GM21360 (cell line): ENCODE data around the gene PLEKHA6.

Experiments used
- ATAC-seq: cut with Tn5 transposase; IDR thresholded peaks from one replicate; pipeline ENCODE4 v1.9.1; 2021; ENCODE audit warnings: mild to moderate bottlenecking, moderate library complexity; ENCODE audit not compliant: unreplicated experiment

The PLEKHA6 gene

DNA sequence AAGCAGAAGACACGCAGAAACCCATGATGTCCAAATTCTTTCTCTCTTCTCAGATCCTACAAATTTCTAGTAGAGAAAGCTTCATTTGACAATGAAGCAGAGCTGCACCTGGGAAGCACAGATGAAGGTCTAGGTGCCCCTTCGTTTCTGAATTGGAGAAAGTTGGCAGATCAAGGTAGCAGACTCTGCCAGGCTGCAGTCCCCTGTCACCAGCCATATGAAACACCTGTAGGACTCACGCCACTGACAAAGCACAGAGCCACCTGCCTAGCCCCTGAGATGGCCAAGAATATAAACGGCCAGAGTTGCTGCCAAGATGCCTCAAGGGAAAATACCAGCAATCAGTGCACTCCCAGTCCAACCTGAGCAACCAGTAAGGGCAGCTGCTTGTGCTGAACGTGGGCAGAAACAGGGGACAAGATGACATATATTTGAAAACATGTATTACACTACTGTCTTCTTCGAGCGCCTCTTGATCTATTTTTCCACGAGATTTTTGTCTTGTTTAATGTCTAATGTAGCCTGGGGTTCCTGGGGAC is 20.6 kb upstream of the PLEKHA6 start:
- ATAC-seq = no peak

DNA sequence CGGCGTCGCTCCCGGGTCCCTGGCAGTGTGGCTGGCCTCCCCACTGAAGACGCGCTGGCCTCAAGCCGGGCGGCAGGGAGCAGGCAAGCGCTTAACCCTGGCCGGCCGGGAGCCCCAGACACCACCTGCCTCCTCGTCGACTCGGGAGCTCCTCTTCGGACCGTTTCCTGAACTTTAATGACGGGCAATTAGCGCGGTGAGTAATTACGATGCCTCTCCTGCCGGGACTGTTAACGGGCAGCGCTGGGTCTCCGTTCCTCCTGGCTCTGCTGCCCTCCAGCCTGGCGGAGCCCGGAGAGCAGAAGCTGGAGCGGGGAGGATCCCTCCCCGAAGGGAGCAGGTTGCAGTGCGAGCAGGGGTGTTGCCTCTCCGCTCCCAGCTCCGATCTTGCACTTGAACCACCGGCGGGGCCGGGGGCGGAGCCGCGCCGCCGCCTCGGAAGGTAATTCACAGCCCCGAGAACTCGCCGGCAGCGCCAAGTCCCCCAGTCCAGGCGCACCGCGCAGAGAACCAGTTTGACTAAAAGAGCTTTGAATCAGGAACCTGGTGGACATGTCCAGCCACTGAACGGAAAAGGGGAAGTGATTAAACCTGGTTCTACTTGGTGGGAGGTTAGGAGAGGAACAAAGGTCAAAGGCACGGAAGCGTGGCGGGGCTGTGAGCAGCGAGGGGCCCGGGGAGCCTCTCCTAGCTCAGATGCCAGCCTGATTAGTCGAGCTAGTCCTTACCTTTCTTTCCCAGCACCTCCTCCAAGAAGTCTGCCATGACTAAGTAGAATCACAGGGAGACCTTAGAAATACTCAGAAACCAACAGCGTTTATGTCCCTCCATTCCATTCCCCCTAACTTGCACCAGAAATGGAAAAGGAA is 18.3 kb upstream of the PLEKHA6 start:
- no peak for ATAC-seq

DNA sequence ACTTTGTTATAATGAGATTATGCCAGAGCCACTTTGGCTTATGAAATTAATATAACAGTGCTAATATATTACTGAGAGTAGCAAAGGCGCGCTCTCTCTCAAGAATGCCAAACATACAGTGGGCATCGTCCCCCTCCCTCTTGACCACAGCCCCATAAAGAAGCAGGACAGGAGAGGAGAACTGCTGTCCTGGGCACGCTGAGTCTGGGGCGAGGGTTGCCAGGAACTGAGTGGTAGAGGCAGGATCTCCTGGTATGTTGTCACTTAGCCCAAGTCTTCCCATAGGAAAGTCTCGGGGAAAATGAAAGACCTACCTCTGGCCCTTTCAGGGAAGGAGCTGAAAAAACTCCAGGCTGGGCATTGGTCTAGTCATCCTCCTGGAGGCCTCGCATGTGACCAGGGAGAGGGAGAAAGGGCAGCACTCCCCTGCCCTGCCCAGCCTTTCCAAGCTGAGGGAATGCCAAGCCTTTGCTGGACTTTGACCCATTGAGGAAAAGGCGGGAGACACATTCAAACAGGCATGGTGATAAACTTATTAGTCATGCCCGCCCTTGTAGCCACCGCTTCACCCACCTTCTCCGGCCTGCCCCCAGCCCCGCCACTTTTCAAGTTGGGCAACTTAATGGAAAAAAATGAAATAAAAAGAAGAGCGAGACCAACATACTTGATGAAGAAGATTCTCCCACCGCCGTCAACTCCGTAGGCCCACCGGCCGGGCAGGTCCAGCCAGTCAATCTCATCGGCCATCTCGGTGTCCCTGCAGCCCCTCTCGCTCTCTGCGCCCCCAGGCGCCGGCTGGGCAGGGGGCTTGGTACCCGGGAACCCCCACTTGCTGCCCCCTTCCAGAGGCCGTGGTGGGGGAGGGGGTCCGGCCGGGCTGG is 17.4 kb upstream of the PLEKHA6 start:
- no peak for ATAC-seq

DNA sequence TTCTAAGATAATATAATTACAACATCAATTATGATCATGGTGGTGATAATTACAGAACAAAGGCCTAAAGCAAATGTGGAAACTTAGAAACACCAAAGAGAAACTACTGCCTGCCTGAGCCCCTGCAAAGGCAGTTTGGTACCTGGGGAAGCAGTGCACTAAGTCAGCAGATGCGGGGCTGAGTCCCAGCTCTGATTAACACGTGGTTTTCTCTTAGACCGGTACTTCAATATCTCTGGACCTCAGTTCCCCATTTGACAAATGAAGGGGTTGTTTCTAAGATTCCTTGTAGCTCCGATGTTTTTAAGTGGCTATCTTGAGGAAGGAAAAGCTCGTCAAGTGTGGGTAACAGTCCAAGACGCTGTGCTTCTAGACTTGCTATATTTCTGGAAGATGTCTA is 16.7 kb upstream of the PLEKHA6 start:
- ATAC-seq = no peak

DNA sequence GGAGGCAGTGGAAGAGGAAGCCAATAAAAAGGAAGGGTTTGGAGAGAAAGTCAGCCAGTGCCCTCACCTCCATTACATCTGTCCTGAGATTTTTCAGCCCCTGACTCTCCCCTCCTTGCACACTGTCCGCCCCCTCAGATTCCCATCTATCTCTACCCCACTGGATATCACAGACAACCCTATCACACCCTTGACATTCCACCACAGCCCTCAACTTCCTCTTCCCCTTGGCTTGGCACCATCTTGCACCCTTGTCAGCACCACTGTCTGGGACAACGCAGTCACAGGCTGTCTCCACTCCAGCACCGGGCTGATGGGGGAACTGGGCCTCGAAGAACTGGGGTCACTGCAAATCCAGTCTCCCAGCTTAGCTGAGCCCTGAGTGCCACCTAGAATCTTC is 14.2 kb upstream of the PLEKHA6 start:
- no peak for ATAC-seq

DNA sequence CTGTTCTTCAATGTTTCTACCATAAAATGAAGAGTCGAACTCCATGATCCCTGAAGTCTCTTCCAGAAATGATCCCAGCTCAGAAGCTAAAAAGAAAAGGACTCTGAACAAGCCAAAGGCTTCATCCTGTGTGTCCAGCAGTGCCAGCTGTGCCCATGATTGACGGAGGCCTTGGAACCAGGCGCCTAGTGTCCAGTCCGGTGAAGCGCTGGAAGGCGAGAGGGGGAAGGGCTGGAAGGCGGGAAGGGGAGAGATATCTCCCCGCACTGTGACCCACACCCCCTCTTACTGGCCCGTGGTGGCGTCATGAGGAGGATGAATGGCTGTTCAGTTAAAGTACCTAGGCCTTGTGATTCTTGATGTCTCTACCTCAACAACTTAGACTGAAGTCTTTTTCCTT is 10.4 kb upstream of the PLEKHA6 start:
- no peak for ATAC-seq

DNA sequence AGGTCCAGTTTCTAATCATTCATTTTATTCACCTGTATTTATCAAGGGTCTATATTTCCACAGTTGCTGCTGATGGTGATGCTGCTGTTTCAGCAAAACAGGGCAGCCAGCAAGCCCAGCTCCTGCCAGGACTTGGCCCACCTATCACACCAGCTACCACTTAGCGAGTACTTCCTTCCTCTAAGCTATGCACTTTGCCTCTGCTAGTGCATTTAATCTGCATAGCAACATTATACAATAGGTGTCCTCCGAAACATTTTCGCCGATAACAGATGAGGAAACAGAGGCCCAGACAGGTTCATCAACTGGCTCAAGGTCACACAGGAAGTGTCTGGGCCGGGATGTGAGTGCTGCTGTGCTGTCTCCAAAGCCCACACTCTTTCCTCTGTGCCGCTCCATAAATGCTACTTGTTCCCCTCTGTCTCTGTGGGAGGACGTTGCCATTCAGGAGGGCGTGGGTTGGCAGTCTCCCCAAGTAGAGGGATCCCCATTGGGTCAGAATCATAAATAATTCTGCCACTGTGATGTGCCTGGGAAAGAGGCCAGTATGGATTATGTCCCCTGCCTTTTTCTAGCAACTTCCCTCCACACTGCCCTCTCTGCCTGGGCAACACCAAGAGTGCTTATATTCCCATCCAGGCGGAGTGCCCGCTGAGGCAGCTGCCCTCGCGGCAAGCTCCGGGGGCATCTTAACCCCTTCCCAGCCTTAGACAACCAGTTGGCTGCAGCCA is 9.4 kb upstream of the PLEKHA6 start:
- ATAC-seq = no peak

DNA sequence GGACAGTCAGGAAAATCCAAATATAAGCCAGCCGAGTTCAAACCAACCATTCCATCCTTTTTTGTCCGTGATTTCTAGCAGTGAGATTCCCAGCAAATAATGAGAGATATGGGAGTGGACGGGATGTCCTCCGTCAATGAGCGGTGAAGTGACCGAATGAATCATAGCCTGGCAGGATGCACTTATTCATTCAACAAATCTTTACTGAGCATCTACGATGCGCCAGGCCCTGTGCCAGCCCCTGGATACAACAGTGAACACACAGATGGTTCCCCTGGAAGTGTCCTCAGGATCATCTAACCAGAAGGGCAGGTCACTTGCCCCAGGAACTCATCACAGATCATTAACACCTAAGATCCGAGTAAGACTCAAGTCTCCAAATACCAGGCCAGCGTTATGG is 8.2 kb upstream of the PLEKHA6 start:
- no peak for ATAC-seq

DNA sequence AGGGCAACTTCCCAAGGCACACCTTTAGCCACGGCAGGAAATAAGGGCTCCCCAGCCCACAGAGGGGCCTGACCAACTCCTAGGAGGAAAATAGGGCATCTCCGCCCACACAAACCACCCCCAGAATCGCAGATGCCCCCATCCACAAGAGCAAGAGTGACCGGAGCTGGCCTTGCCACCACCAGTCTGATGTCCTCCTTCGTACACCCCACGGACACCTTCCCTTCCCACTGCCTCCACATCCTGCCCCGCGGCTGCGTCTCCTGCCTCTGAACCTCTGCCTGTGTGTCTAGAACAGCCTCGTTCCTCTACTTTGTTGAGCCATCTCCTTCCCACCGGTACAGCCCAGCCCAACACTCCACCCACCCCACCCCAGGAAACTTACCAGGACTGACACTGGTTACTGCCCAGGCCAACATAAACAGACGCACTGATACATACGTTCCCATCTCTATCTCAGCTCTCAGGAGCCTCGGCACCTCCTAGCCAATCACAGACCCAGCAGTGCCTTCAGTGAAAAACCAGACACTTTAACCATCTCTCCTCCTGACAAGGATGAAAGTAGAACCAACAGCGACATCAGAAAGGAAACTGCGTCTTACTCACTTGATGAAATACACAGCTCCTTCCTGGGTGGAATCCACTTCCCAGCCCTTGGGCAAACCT is 7.6 kb upstream of the PLEKHA6 start:
- ATAC-seq = no peak

DNA sequence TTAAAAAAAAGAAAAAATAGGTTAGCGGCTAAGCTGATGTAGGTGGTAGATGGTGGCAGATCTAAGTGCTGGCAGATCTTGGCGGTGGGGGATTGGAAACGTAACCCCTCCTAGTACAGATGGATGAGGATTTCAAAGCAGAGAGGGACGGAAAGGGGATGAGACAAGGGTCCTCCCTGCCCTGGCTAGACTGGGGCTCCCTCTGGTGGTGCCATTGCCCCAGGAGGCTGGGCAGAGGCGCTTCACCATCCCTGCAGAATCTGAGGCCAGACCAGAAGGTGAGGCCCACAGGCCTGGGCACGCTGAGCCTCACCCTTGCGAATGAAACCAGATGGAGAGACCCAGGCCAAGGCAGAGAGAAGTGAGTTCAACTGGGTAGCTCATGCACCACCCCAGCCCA is 7.0 kb upstream of the PLEKHA6 start:
- ATAC-seq = no peak

DNA sequence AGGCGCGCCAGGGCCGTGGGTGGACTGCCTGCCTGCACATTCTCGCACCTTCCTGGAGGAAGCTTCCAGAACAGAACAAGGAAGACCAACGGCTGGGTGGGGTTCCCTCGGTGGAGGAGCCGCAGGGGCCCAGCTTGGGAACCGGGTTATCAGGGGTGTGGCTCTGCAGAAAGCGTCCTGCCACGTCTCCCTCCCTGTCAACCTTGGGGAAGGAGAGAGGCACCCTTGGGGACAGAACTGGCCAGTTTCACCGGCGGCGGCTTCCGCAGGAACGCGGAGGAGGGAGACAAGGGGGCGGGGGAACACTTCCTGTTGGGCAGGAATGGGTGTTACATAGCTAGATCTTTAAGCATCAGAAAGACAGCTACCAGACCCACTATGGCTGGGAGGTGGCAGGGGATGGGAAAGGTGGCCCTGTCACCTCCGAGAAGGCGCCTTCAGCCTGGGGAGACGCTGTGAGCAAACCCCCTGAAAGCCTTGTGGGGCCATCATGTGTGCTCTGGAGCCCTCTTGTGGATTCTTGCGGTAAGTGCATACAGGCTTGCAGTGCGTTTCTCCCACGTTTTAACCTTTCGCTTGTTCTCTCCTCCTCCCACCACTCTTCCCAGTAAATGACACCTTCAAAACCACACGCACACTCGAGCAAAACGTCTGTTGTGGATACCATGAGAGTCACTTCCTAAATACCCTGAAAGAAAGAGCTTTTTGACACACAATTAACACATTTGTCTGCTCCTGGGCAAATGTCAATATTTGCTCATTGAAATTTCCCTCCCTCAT is 3.8 kb upstream of the PLEKHA6 start:
- ATAC-seq = no peak

DNA sequence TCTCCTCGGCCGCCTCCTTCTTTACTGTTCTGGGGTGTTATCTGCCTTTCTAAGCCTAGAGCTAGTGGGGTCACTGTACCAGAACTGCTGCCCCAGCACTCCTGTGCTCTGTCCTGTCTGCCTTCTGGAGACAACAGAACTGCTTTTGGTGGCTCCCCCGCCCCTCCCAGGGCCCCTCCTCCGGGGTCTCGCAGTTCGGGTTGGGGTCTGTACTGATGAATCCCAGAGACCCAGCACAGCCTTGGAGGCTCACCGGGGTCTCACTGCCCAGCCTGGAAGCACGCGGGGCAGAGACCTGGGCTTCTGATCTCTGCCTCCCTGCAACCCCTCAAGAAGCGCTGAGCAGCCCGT is 3.2 kb upstream of the PLEKHA6 start:
- no peak for ATAC-seq

DNA sequence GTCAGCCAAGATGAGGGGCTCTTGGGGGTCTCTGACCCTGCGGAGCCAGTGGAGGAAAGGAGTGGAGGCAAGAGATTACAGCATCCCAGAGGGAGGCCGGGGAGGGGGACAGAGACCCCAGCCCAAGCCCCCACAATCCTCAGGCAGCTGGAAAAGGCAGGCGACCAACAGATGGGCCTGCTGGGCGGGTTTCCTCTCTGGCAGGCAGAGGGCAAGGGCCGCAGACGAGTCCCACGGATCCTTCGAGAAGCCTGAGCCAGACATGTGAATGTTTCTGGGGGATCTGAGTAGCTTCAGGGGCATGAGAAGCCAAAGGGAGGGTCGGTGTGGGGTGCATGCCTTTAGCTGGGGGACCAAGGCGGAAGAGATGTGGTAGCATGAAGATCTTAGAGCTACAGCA is 2.1 kb upstream of the PLEKHA6 start:
- ATAC-seq = no peak

DNA sequence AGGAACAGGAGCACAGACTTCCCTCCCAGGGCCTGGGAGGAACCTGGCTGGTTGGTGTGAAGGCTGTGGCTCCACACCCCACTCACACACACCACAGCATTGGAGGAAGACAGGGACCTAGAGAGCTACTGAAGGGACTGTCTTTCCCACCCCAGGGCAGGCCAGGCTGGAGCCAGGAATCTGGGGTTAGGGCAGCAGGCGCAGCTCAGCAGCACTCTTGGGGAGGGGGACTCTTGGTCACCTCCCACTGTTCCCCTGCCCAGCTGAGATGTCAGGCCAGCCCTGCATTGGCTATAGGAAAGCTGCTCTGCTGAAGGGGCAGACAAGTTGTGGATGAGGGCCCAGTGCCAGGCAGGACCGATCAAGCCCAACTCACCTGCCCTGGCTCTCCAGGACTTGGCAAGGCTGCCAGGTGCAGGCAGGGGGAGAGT is 1.6 kb upstream of the PLEKHA6 start:
- ATAC-seq = no peak

DNA sequence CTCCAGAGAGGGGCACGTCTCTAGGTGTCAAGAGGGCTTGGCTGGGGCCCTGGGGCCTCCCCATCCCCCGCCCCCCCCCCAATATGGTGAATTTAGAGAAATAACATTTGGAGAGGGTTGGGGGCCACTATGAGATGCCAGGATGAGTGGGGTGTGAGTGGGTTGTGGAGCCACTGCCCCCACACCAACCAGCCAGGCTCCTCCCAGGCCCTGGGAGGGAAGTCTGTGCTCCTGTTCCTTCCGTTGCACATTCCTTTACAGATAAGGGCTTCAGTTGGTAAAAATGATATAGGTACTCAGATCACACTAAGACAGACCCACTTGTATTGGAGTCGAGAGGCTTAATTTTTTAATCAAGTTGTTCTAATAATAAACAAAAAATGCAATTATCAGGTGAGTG is 585 bp upstream of the PLEKHA6 start:
- no peak for ATAC-seq

DNA sequence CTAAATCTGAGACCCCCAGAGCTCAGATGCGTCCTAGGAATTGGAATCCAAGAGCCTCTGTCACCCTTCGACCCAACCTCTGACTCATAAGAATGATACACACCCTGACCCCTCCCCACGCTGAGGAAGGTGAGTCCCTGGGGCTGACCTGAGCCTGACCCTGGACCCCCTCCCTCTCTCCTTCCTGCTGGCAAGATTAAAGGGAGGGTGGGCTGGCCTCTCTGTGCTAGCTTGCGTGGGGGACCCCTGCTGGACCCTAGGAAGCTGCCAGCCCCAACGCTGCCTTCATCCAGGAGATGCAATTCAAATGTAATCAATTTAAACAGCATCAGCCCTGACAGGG is 627 bp downstream of the PLEKHA6 start:
- no peak for ATAC-seq

DNA sequence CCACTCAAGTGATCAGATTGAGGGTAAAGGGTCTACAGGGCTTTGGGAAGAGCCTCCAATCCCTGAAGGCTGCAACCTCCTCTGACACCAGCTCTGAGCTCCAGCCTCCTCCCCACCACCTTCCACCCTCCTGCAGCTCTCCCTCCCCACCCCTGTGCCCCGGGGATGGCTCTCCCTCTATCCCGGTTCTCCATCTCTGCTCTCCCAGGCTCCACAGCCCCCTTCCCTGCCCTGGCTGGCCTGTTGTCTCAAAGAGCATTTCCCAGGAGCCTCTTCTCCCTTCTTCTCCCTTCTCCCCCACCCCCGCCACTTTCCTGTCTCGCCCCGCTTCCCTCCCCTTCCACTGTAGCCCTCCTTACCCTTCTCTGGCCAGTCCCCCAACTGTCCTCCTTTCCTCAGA is 1.1 kb downstream of the PLEKHA6 start:
- no peak for ATAC-seq

DNA sequence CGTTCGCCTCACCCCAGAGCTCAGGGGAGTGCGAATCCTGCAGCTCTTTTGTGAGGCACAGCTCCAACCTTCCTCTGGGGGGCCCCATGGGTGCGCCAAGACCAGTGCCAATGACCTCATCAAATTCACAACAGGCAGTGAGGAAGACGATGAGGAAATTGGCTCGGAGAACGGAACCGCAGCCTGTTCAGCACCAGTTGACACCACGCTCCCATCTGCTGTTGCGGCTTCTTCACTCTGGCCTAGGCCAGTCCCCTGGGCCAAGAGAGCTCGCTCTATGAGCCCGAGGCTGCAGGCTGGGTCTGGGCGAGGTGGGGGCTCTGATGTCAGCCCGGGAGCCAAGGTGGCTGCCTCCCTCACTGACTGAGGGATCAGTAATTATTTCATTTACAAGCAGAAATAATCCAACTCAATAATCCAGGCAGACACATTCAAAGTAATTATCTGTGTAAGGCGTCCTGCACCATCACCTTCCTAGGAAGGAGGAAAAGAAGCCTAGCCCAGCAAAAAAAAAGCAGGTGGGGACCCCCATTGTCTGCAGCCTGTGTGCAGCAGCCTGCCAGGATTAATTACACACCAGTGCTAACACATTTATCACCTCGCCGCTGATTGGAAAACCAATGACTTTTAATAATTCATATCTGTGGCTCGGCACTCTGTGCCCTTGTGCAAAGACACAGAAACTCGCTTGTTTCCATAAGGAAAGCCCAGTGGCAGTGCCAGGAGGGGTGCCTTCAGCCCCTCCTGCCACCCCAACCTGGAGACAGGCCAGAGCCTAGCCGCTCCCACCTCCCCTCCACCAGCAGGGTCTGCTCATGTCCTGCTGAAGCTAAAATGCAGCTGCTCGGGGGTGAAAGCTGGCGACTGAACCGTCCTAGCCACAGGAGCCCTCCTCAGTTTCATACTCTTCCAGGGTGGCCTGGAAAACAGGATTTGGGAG is 1.9 kb downstream of the PLEKHA6 start:
- ATAC-seq = no peak

DNA sequence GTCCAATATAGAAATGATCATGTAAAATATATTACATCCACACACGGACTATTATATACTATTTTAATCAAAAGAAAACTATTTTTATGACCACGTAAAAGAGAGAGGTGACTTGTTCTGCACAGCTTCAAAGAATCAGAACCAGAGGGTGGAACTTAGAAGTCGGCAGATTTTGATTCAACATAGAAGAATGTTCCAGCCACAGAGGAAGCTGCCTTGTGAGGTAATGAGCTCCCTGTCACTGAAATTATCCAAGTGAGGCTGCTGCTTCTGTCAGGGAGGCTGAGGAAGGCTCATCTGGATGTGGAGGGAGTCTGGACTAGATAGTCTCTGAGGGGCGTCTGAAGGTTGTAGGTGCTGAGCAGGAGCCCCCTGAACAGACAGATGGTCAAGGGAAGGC is 2.7 kb downstream of the PLEKHA6 start:
- no peak for ATAC-seq
